Stimulated activated CD8-positive, alpha-beta memory T cell treated with anti-CD3 and anti-CD28 coated beads, Interleukin-2, amount 100 ng/mL, for 48 hours (primary cell): ENCODE data around the gene TMPRSS3.
"Not testable (repeated sequence)": the region's sequence is repeated elsewhere in the genome, so short reads cannot be mapped to it uniquely, and the experiment has no call there.

Experiments used
- DNase-seq, 2 donors: peaks; one replicate each; pipeline ENCODE4 v3.0.0-alpha.2; 2020; ENCODE audit warnings: low read depth in 2 of 2

The TMPRSS3 gene

GRCh38 chr21:42427809-42428419, 32.1 kb upstream of the TMPRSS3 start:
- DNase-seq = no peak

DNA sequence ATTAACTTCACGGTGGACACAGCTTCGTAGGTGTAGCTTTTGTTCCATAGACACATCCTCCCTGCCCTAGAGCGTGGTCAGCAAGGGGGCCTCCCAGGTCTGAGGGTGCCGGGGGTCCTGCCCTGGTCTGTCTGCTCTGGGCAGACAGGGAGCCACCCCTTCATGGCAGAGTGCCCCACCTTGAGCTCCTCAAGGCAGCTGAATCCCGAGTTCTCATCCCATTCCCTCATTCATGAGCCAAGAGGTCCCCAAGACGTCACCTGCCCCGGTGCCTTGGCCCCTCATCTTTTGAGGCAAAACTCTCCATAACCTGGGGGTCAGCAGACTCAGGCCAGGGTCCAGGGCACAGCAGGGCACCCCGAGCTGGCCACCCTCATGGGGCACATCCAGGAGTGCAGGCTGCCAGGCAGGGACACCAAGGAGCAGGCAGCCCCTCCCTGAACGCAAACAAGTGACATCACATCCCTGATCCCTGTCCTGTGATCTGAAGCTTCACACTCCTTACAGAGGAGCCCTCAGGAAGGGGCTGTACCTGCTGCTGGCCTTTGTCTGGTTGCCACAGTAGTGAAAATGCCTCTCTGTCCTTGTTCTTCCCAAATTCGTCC, 31.1 kb upstream of the TMPRSS3 start:
- DNase-seq = no peak

DNA sequence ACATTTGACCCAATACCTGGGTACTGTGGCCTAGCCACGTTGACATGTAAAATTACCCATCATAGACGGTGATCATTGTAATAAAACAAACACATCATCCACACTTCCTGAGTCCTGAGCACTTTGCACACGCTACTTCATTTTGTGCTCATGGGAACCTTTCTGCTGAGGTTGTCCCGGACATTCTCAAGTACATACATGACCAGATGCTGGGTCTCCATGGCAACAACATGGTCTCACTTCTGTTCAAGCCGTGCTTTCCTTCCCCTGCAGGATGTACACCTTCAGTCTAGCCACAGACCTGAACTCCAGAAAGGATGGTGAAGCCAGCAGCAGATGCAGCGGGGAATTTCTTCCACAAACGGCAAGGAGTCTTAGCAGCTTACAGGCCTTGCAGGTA, 30.6 kb upstream of the TMPRSS3 start:
- DNase-seq = no peak

DNA sequence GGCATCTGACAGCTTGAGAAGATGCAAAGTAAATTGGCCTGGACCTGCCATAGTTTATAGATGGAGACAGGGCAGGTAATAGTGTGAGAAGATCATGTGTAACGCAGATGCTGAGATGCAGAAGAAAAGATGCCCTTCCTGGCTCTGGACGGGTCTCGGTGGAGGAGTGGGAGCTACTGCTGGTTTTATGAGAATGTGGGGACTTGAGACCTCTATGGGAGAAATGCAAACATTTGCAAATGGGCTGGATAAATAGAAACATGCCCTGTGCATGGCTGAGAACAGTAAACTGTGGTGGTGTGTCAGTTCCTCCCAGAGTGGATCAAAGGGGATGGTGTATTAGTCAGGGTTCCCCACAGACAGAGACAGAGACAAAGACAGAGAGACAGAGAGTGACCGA, 29.7 kb upstream of the TMPRSS3 start:
- DNase-seq = no peak

DNA sequence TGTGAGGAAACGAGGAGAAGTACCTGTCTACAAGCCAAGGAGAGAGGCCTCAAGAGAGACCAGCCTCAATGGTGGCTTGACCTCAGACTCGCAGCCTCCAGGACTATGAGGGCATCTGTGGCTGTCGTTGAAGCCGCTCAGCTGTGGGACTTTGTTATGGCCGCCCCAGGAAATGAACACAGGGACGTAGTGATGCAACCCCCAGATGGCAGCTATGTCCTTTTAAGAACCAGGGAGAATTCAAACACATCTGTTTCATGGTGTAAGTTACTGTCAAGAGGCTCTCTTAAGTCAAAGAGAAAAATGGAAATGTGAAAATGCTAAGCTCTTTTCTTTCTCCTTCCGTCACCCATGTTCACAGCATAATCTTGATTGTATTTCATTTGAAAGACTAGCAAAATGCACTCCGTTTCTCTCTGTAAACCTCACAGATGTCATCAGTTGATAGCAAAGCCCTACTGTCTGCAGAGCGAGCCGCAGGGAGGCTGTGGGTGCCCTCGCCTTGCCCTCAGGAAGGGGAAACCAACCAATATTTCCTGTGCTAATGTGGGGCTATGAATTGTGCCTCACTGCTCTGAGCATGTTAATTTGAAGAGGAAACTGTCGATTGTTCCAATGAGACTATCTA, 29.2 kb upstream of the TMPRSS3 start:
- no peak for DNase-seq

DNA sequence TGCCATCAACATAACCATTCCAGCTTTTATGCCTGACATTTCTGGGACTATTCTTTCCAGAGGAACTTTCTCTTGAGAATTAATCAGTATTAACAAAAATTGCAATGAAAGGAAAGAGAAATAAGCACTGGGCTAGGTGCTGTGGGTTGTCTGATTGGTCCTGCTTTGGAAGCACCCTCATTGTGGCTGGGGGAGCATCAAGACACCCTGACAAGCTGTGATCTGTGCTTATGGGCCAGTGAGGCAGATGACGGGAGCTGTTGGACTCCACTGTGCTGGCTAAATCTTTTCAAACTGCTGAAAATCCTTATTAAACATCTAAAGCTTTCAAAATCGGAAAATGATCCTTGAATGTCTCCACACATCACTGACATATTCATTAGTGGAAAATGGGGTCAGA, 27.8 kb upstream of the TMPRSS3 start:
- DNase-seq = no peak

- DNase-seq = no peak
These were observed 27.4 kb upstream of the TMPRSS3 start for GRCh38 chr21:42423197-42423675.

GRCh38 chr21:42421018-42421793, 25.4 kb upstream of the TMPRSS3 start:
- no peak for DNase-seq

GRCh38 chr21:42419845-42420244, 24.0 kb upstream of the TMPRSS3 start:
- no peak for DNase-seq

GRCh38 chr21:42418886-42419285, 23.0 kb upstream of the TMPRSS3 start:
- DNase-seq = no peak

- DNase-seq = no peak
These were observed 21.7 kb upstream of the TMPRSS3 start for GRCh38 chr21:42417533-42417932.

DNA sequence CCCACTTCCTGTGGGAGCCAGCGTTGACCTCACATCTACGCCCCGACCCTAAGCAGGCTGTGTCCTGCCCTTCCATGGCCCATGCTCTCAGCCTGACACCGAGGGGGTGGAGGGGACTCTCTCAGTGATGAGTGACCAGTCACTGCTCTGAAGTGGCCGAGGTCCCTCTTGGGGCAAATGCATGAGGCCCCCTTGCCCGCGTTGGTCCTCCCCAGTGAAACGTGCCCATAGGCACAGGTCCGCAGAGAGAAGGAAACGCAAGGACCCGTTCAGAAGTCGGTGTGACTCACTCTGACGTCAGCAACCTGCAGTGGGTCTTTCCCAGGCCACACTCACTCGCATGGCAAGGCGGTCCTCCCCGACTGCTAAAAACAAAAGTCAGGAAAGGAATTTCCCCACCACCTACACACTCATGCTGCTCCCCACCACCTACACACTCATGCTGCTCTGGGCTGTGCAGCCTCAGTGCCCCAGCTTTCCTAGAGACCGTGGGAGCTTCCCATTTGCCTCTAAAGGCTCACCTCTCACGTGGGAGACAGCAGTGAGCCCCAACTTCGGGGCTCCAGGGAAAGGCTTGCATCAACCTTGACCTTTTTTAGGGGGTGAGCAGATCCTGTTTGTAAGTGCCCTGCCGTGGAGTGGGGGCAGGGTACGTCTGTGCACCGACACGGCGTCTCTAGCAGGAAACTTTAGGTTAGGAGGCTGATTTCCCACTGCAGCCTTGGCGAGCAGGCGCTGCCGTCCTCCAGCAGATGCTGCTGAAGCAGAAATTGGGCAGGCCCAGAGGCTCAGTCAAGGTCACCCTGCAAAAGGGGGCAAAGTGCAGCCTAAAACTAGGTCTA, 19.3 kb upstream of the TMPRSS3 start:
- DNase-seq = peak; percentile 83 to 94

DNA sequence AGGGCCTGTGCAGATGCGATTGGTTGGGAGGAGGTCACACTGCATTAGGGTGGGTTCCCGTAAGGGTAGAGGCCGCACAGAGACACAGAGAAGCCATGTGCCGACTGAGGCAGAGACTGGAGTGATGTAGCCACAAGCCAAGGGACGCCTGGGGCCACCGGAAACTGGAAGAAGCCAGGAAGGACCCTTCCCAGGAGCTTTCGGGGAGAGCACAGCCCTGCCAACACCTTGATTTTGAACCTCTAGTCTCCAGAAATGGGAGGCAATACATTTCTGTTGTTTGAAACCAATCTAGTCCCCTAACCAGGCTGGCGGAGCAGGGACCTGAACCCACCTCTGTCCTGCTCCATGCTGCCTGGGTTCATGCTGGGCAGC, 18.7 kb upstream of the TMPRSS3 start:
- no peak for DNase-seq

- no peak for DNase-seq
These were observed 18.2 kb upstream of the TMPRSS3 start for GRCh38 chr21:42414066-42414465.

- DNase-seq = no peak
These were observed 17.6 kb upstream of the TMPRSS3 start for GRCh38 chr21:42413500-42413899.

DNA sequence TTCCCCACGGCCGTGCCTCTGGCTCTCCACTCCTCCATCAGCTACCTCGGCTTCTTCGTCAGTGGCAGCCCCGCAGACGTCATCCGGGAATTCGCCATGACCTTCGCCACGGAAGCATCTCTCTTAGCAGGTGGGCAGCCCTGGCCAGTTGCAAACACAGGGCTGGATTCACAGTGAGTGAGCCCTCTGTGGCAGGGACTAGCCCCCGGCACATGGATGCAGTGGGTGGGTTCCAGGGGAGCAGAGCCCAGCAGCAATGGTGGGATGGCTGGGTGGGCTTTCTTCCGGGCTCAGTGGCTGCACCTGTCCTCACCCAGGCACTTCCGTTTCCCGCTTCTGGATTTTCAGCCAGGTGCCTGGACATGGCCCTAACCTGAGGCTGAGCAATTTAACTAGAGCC, 17.2 kb upstream of the TMPRSS3 start:
- no peak for DNase-seq

- no peak for DNase-seq
These were observed 16.7 kb upstream of the TMPRSS3 start for GRCh38 chr21:42412636-42412933.

DNA sequence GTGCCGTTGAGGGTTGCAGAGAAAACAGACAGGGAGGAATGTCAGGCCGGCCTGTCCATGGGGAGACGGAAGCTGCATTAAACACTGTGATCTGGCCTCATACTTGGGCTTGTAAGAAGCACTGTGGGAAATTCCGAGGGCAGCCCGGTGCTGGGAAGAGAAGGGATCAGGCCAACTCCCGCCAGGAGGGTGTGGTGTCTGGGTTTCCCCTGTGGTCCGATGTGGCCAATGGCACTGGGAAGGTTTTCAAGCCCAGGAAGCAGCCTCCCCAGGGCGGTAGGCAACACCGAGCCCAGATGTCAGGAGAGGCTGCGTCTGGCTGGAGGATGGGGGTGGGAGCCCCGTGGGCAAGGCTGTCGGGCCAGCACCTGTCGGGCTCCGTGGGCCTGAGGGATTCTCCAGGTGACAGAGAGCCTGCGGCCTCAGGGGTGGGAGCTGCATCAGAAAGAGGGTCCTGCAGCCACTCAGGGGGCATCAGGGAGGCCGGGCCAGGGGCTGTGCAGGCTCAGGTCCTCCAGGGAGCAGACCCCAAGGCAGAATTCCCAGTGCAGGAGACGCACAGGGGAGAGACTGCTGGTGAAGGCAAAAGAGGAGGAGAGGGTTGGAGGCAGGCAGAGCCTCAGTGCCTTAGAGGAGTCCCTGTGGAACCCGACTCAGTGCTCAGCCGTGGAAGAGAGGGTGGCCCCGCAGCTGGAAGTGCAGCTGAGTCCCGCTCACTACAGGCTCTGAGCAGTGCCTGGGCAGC, 16.2 kb upstream of the TMPRSS3 start:
- DNase-seq = no peak

- no peak for DNase-seq
These were observed 15.5 kb upstream of the TMPRSS3 start for GRCh38 chr21:42411197-42411869.

- no peak for DNase-seq
These were observed 13.5 kb upstream of the TMPRSS3 start for GRCh38 chr21:42409366-42409765.

DNA sequence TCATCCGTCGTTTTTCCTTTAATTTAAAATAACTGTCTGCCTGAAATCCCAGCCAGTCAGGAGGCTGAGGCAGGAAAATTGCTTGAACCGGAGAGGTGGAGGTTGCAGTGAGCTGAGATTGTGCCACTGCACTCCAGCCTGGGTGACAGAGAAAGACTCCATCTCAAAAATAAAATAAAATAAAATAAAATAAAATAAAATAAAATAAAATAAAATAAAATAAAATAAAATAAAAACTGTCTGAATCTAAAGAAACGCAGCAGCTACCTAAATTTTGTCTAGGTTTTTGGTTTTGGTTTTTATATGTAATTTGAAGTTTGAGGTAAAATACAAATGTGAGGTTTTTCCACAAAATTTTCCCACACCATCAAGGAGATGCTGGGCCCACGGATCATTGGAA, 12.9 kb upstream of the TMPRSS3 start:
- DNase-seq = not testable (repeated sequence)
